Measurements from ENCODE around the gene PTCSC3. TPM values are rescaled to one million over a fixed set of nuclear protein-coding genes. Genes with fewer than 3 reads are reported as not detected.

The PTCSC3 gene
- total and polyA plus RNA-seq, 7 experiments from 2014 or later: not detected

- Histone ChIP-seq H3K27ac (ENCODE audit: low read depth, low read length) (no peak overlapping the region), H3K36me3 (ENCODE audit: control insufficient read depth in 2 of 3, insufficient read depth in 3 of 3, low read length in 3 of 3) (no peaks in the 10 kb centered on the region), H3K4me3 (ENCODE audit: low read length) (no peak overlapping the region), H3K9me3 (ENCODE audit: control insufficient read depth in 2 of 3, low read length in 3 of 3) (no peaks in the 10 kb centered on the region), H3K27me3 (ENCODE audit: control insufficient read depth in 2 of 2, insufficient read depth in 2 of 2, low read length in 2 of 2) (no peaks in the 10 kb centered on the region), H3K4me1 (ENCODE audit: control insufficient read depth in 2 of 2, insufficient read depth in 2 of 2, low read length in 2 of 2) (no peaks in the 10 kb centered on the region)
- DNase-seq (no peak), ATAC-seq (no peak)
- CTCF ChIA-PET: no interaction called here
- Mint-ChIP-seq H3K9me3 (peaks cover 0 to 1% (median 0%) of the 10 kb centered on the region in 11 donors), H3K4me3 (no peak overlapping the region), H3K27ac (no peak overlapping the region), H3K36me3 (no peaks in the 10 kb centered on the region), H3K27me3 (peaks cover 0 to 37% (median 10%) of the 10 kb centered on the region in 5 donors), H3K4me1 (no peaks in the 10 kb centered on the region)
- POLR2A ChIA-PET: no interaction called here
- intact Hi-C loops (cut with micrococcal nuclease): no loop called here
Observed at GRCh38 chr14:36177489-36177888, 967 bp upstream of the PTCSC3 start.

GRCh38 chr14:36174767-36175424 lies 1.6 kb downstream of the PTCSC3 start:
- intact Hi-C loops (cut with micrococcal nuclease): no loop called here
- Histone ChIP-seq H3K4me3 (ENCODE audit: low read length) (no peak overlapping the region), H3K9me3 (ENCODE audit: control insufficient read depth in 2 of 3, low read length in 3 of 3) (no peaks in the 10 kb centered on the region), H3K27me3 (ENCODE audit: control insufficient read depth in 2 of 2, insufficient read depth in 2 of 2, low read length in 2 of 2) (no peaks in the 10 kb centered on the region), H3K27ac (ENCODE audit: low read depth, low read length) (no peak overlapping the region), H3K4me1 (ENCODE audit: control insufficient read depth in 2 of 2, insufficient read depth in 2 of 2, low read length in 2 of 2) (no peaks in the 10 kb centered on the region), H3K36me3 (ENCODE audit: control insufficient read depth in 2 of 3, insufficient read depth in 3 of 3, low read length in 3 of 3) (no peaks in the 10 kb centered on the region)
- no peak overlapping the region for H3K27ac Mint-ChIP-seq
- ATAC-seq (no peak), DNase-seq (no peak)
- no peak overlapping the region for H3K4me3 Mint-ChIP-seq
- H3K4me1 Mint-ChIP-seq: no peaks in the 10 kb centered on the region
- POLR2A ChIA-PET: no interaction called here
- CTCF ChIA-PET: no interaction called here
- no peaks in the 10 kb centered on the region for H3K9me3 Mint-ChIP-seq
- no peaks in the 10 kb centered on the region for H3K36me3 Mint-ChIP-seq
- peaks cover 0 to 42% (median 12%) of the 10 kb centered on the region in 5 donors for H3K27me3 Mint-ChIP-seq

DNA sequence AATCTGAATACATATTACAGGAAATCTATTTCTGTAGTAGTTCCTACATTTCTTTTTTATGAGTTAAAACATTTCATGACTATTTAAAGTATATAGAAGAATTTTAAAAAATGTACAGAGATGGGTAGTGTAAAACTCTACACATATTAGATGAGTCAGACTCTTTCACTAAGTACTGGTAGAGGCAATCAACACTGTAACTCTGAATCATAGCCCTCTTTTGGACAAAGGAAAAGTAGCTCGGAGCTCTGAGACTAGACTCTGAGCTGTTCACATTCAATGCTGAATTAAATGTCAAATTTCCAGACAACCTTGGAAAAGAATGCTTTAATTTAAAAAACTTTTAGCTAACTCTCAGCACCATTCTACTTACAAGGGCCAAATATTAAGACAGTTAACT lies 3.4 kb downstream of the PTCSC3 start:
- intact Hi-C loops (cut with micrococcal nuclease): no loop called here
- no peaks in the 10 kb centered on the region for H3K4me1 ChIP-seq (ENCODE audit: control insufficient read depth in 2 of 2, insufficient read depth in 2 of 2, low read length in 2 of 2)
- DNase-seq (no peak), ATAC-seq (no peak)
- Mint-ChIP-seq H3K4me3 (no peak overlapping the region), H3K27ac (no peak overlapping the region), H3K4me1 (no peaks in the 10 kb centered on the region), H3K36me3 (no peaks in the 10 kb centered on the region), H3K27me3 (peaks cover 0 to 41% (median 12%) of the 10 kb centered on the region in 5 donors), H3K9me3 (no peaks in the 10 kb centered on the region)
- no peaks in the 10 kb centered on the region for H3K9me3 ChIP-seq (ENCODE audit: control insufficient read depth in 2 of 3, low read length in 3 of 3)
- H3K27ac ChIP-seq (ENCODE audit: low read depth, low read length): no peak overlapping the region
- ChIA-PET CTCF (no interaction called here), POLR2A (no interaction called here)
- no peaks in the 10 kb centered on the region for H3K36me3 ChIP-seq (ENCODE audit: control insufficient read depth in 2 of 3, insufficient read depth in 3 of 3, low read length in 3 of 3)
- no peaks in the 10 kb centered on the region for H3K27me3 ChIP-seq (ENCODE audit: control insufficient read depth in 2 of 2, insufficient read depth in 2 of 2, low read length in 2 of 2)
- H3K4me3 ChIP-seq (ENCODE audit: low read length): no peak overlapping the region

- ChIA-PET CTCF (no interaction called here), POLR2A (no interaction called here)
- Histone ChIP-seq H3K9me3 (ENCODE audit: control insufficient read depth in 2 of 3, low read length in 3 of 3) (no peaks in the 10 kb centered on the region), H3K4me3 (ENCODE audit: low read length) (no peak overlapping the region), H3K27me3 (ENCODE audit: control insufficient read depth in 2 of 2, insufficient read depth in 2 of 2, low read length in 2 of 2) (no peaks in the 10 kb centered on the region), H3K36me3 (ENCODE audit: control insufficient read depth in 2 of 3, insufficient read depth in 3 of 3, low read length in 3 of 3) (no peaks in the 10 kb centered on the region), H3K27ac (ENCODE audit: low read depth, low read length) (no peak overlapping the region), H3K4me1 (ENCODE audit: control insufficient read depth in 2 of 2, insufficient read depth in 2 of 2, low read length in 2 of 2) (no peaks in the 10 kb centered on the region)
- DNase-seq (no peak), ATAC-seq (no peak)
- Mint-ChIP-seq H3K27me3 (peaks cover 3 to 26% (median 10%) of the 10 kb centered on the region in 5 donors), H3K4me1 (no peaks in the 10 kb centered on the region), H3K9me3 (no peaks in the 10 kb centered on the region), H3K4me3 (no peak overlapping the region), H3K27ac (no peak overlapping the region), H3K36me3 (no peaks in the 10 kb centered on the region)
- intact Hi-C loops (cut with micrococcal nuclease): no loop called here
Observed at GRCh38 chr14:36171607-36172006, 4.9 kb downstream of the PTCSC3 start.

DNA sequence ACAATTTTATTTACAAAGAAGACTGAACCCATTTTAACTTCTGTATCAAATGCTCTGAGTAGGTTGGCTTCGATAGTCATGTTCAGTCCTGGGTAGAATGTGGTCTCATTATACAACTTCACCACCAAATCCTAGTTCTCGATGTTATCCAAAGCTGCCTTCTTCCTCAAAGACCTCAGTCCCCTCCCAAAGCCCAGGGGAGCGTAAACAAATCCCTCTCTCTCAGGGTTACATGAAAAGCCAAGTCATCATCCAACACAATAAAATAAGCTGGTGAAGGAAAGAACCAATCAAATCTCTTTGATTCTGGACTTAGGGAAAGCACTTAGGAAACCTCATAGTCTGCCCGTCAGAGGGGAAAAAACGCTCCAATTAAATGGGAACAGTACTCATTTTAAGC lies 9.1 kb downstream of the PTCSC3 start:
- no peak for DNase-seq
- Histone ChIP-seq H3K4me1 (ENCODE audit: control insufficient read depth in 2 of 2, insufficient read depth in 2 of 2, low read length in 2 of 2) (no peaks in the 10 kb centered on the region), H3K27ac (ENCODE audit: low read depth, low read length) (no peak overlapping the region), H3K9me3 (ENCODE audit: control insufficient read depth in 2 of 3, low read length in 3 of 3) (no peaks in the 10 kb centered on the region), H3K36me3 (ENCODE audit: control insufficient read depth in 2 of 3, insufficient read depth in 3 of 3, low read length in 3 of 3) (no peaks in the 10 kb centered on the region), H3K4me3 (ENCODE audit: low read length) (no peak overlapping the region), H3K27me3 (ENCODE audit: control insufficient read depth in 2 of 2, insufficient read depth in 2 of 2, low read length in 2 of 2) (no peaks in the 10 kb centered on the region)
- Mint-ChIP-seq H3K4me3 (no peak overlapping the region), H3K27me3 (peaks cover 3 to 31% (median 11%) of the 10 kb centered on the region in 5 donors), H3K27ac (no peak overlapping the region), H3K9me3 (no peaks in the 10 kb centered on the region), H3K4me1 (no peaks in the 10 kb centered on the region), H3K36me3 (no peaks in the 10 kb centered on the region)
- ChIA-PET CTCF (no interaction called here), POLR2A (no interaction called here)
- intact Hi-C loops (cut with micrococcal nuclease): no loop called here
- ATAC-seq: no peak

DNA sequence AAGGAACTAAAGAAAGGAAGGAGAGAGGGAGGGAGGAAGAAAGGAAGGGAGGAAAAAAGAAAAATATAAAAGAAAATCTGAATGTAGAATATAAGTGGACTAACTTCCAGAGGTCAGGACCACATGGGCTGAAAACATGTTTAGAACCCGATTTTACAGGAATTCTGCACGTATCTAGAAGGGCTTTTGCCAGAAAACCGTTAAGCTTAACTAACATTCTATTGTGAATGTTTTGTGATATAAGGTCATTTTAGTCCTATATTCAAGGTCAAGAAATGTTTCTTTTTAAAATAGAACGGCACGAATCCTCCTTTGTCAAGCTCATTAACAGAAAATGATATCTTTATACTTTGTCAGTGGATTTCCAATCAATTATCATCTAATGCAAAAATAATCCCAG lies 13.1 kb downstream of the PTCSC3 start:
- H3K27me3 Mint-ChIP-seq: peaks cover 3 to 29% (median 10%) of the 10 kb centered on the region in 5 donors
- H3K4me3 Mint-ChIP-seq: no peak overlapping the region
- peaks cover 0 to 6% (median 0%) of the 10 kb centered on the region in 11 donors for H3K9me3 Mint-ChIP-seq
- H3K4me1 Mint-ChIP-seq: no peaks in the 10 kb centered on the region
- Histone ChIP-seq H3K4me1 (ENCODE audit: control insufficient read depth in 2 of 2, insufficient read depth in 2 of 2, low read length in 2 of 2) (no peaks in the 10 kb centered on the region), H3K27me3 (ENCODE audit: control insufficient read depth in 2 of 2, insufficient read depth in 2 of 2, low read length in 2 of 2) (no peaks in the 10 kb centered on the region), H3K9me3 (ENCODE audit: control insufficient read depth in 2 of 3, low read length in 3 of 3) (no peaks in the 10 kb centered on the region), H3K36me3 (ENCODE audit: control insufficient read depth in 2 of 3, insufficient read depth in 3 of 3, low read length in 3 of 3) (no peaks in the 10 kb centered on the region), H3K4me3 (ENCODE audit: low read length) (no peak overlapping the region), H3K27ac (ENCODE audit: low read depth, low read length) (no peak overlapping the region)
- ATAC-seq (no peak), DNase-seq (no peak)
- ChIA-PET CTCF (no interaction called here), POLR2A (no interaction called here)
- no peaks in the 10 kb centered on the region for H3K36me3 Mint-ChIP-seq
- intact Hi-C loops (cut with micrococcal nuclease): no loop called here
- H3K27ac Mint-ChIP-seq: no peak overlapping the region

- no peak for ATAC-seq
- H3K9me3 Mint-ChIP-seq: peaks cover 0 to 8% (median 2%) of the 10 kb centered on the region in 11 donors
- H3K36me3 Mint-ChIP-seq: no peaks in the 10 kb centered on the region
- H3K4me3 ChIP-seq (ENCODE audit: low read length): no peak overlapping the region
- H3K36me3 ChIP-seq (ENCODE audit: control insufficient read depth in 2 of 3, insufficient read depth in 3 of 3, low read length in 3 of 3): no peaks in the 10 kb centered on the region
- H3K27ac Mint-ChIP-seq: no peak overlapping the region
- H3K27me3 Mint-ChIP-seq: peaks cover 0 to 29% (median 10%) of the 10 kb centered on the region in 5 donors
- POLR2A ChIA-PET: no interaction called here
- no peak for DNase-seq
- intact Hi-C loops (cut with micrococcal nuclease): no loop called here
- no peaks in the 10 kb centered on the region for H3K4me1 Mint-ChIP-seq
- no peaks in the 10 kb centered on the region for H3K9me3 ChIP-seq (ENCODE audit: control insufficient read depth in 2 of 3, low read length in 3 of 3)
- H3K27ac ChIP-seq (ENCODE audit: low read depth, low read length): no peak overlapping the region
- CTCF ChIA-PET: no interaction called here
- H3K4me3 Mint-ChIP-seq: no peak overlapping the region
- H3K27me3 ChIP-seq (ENCODE audit: control insufficient read depth in 2 of 2, insufficient read depth in 2 of 2, low read length in 2 of 2): no peaks in the 10 kb centered on the region
- H3K4me1 ChIP-seq (ENCODE audit: control insufficient read depth in 2 of 2, insufficient read depth in 2 of 2, low read length in 2 of 2): no peaks in the 10 kb centered on the region
Observed at GRCh38 chr14:36162267-36162666, 14.3 kb downstream of the PTCSC3 start.

All from naive thymus-derived CD4-positive, alpha-beta T cell (primary cell).